ENCODE results near the gene WNT6.

The WNT6 gene

DNA sequence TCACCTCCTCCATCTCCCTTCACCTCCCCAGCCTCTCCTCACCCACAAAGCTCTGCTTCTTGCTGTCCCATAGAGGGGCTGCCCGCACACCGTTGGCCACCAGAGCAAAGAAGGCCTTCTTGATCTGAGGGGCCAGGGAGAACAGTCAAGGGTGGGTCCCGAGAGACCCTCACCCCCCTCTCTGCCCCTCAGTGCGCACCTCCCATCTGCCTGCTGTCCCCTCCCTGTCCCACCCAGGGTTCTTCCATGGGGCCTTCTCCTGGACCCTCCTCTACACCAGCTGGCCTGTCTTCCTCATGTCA lies 31.2 kb upstream of the WNT6 start:
- no peak overlapping the region for H3K4me3 ChIP-seq (ENCODE audit: low read depth, low read length)
- DNase-seq (ENCODE audit: low read depth), result no peak
- TF ChIP-seq, protein P1, sequence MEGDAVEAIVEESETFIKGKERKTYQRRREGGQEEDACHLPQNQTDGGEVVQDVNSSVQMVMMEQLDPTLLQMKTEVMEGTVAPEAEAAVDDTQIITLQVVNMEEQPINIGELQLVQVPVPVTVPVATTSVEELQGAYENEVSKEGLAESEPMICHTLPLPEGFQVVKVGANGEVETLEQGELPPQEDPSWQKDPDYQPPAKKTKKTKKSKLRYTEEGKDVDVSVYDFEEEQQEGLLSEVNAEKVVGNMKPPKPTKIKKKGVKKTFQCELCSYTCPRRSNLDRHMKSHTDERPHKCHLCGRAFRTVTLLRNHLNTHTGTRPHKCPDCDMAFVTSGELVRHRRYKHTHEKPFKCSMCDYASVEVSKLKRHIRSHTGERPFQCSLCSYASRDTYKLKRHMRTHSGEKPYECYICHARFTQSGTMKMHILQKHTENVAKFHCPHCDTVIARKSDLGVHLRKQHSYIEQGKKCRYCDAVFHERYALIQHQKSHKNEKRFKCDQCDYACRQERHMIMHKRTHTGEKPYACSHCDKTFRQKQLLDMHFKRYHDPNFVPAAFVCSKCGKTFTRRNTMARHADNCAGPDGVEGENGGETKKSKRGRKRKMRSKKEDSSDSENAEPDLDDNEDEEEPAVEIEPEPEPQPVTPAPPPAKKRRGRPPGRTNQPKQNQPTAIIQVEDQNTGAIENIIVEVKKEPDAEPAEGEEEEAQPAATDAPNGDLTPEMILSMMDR (conservative IDR thresholded peaks at IDR 0.05; ENCODE audit: low read depth, low read length), result no peak

GRCh38 chr2:218829868-218830451 lies 29.6 kb upstream of the WNT6 start:
- H3K4me3 ChIP-seq (ENCODE audit: low read depth, low read length), result no peak overlapping the region
- TF ChIP-seq, protein P1 (conservative IDR thresholded peaks at IDR 0.05; ENCODE audit: low read depth, low read length), result no peak
- no peak for DNase-seq (ENCODE audit: low read depth)

DNA sequence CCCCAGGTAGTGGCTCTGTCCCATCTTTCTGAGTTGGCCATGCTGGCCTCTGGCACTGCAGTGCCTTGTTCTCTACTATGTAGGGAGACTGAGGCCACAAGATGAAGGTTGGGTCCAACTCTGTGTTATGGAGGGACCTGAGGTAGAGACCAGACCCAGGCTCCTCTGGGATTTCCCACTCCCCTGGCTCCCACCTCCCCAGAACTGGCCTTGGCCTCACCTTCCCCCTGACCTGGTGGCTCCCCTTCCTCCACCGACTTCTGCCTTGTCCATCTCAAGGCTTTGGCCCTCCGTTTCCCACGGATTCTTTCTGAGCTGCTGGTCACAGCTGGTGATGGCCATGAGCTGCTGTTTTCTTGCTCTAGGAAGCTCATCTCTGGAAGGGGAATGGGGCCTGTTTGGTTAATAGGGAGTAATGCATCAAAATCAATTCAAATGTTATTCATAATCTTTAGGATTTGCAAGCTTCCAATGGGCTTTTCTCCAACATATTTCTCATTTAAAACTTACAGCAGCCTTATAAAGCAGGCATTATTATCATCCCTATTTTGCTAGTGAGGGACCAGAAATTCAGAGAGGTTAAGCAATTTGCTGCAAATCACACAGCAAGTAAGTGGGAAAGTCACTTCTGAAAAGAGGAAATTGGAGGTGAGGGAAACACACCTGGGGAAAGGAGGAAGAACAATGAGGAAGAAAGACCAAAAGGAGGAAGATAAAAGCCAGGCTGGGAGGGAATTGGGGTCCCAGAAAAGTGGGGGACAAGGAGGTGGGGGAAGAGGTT lies 28.9 kb upstream of the WNT6 start:
- no peak overlapping the region for H3K4me3 ChIP-seq (ENCODE audit: low read depth, low read length)
- TF ChIP-seq, protein P1 (conservative IDR thresholded peaks at IDR 0.05; ENCODE audit: low read depth, low read length), result no peak
- no peak for DNase-seq (ENCODE audit: low read depth)

DNA sequence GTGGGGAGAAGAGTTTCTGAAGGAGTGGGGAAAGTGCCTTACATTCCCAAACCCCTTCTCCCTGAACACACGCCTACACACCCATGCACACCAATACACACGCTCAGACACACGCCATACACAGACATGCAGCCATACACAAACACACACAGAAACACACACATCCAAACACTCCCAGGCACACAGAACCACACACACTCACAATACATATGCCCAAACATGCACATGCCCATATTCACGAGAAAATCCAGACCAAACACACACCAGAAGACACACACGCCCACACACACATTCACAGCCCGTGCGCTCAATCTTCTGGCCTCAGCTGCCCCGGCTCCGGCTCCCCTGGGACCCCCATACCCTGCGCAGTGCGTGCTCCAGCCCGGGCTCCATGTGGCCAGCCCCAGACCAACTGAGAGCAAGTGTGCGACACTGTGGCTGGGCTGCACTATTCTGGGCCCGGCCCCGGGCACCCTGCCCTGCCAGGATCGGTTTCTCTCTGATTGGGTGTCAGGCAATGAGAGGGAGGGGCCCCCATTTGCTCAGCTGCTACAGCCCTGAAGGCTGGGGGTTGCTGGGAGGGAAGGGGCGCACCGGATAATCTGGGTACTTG lies 28.1 kb upstream of the WNT6 start, which contains the start of gene PRKAG3:
TSS of gene PRKAG3 (minus strand) at position 426 of the 613 bp plus-strand sequence.
- DNase-seq (ENCODE audit: low read depth), result no peak
- H3K4me3 ChIP-seq (ENCODE audit: low read depth, low read length), result no peak within 1 kb of the TSS
- TF ChIP-seq, protein P1 (conservative IDR thresholded peaks at IDR 0.05; ENCODE audit: low read depth, low read length), result no peak

DNA sequence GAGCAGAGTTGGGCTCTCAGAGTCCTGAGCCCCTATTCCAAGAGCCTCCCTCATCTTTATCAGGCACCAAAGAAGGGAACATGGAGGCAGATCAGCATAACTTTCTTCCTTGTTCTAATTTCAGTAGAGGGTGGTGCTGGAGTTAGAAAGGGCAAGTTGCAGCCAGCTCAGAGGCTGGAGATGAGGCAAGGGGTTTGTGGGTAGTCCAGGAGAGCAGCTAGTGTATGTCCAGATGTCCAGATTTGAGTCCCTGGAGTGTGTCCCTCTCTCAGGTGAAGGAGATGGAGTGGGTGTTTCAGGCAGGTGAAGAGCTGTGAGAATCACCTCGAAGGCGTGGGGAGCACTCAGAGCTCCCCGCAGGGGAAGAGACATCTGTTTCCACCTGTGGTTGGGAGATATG lies 27.5 kb upstream of the WNT6 start:
- TF ChIP-seq, protein P1 (conservative IDR thresholded peaks at IDR 0.05; ENCODE audit: low read depth, low read length), result no peak
- DNase-seq (ENCODE audit: low read depth), result no peak
- H3K4me3 ChIP-seq (ENCODE audit: low read depth, low read length), result no peak overlapping the region

DNA sequence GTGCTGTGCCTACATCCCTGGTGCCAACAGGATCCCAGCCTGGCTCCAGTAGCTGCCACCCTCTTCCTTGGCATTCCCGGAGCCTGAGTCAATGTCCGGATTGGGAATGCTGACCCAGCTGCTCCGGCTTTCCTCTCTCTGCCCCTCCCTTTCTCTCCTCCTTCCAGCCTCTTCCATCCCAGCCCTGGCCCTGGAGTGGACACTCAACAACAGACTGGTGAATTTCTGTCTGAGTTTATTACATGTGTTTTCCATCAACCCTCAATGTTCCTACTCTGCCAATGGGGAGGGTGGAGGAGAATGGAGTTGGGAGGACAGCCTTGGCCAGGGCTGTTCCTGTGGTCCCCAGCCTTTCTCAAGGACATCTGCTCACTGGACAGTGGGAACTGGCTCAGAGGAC lies 27.1 kb upstream of the WNT6 start:
- no peak overlapping the region for H3K4me3 ChIP-seq (ENCODE audit: low read depth, low read length)
- DNase-seq (ENCODE audit: low read depth), result no peak
- TF ChIP-seq, protein P1 (conservative IDR thresholded peaks at IDR 0.05; ENCODE audit: low read depth, low read length), result no peak

Data from choroid plexus epithelial cell (primary cell).